H9 (cell line): ENCODE data around the gene ZNF584. TPM values are rescaled to one million over a fixed set of nuclear protein-coding genes. Genes with fewer than 3 reads are reported as not detected.

Experiments
- DNase-seq: peaks from one replicate; pipeline ENCODE4 v3.0.0-alpha.2; 2017
- H2AFZ ChIP-seq: one replicate; pipeline ENCODE4 v1.6.1; 2013; ENCODE audit warnings: mild to moderate bottlenecking, low read length, control low read depth, moderate library complexity
- H2AK5ac ChIP-seq: 2 replicates; pipeline ENCODE4 v1.6.1; 2013; ENCODE audit warnings: low read length, control low read depth, mixed read lengths; ENCODE audit not compliant: insufficient read length
- H2BK120ac ChIP-seq: one replicate; pipeline ENCODE4 v1.6.1; 2013; ENCODE audit warnings: low read depth, mild to moderate bottlenecking, low read length, control low read depth, inconsistent platforms; ENCODE audit not compliant: poor library complexity, severe bottlenecking
- H2BK12ac ChIP-seq: 2 replicates; pipeline ENCODE4 v1.6.1; 2013; ENCODE audit warnings: low read length, control low read depth, mixed read lengths, low read depth; ENCODE audit not compliant: insufficient read length
- H2BK15ac ChIP-seq: 2 replicates; pipeline ENCODE4 v1.6.1; 2013; ENCODE audit warnings: low read depth, low read length, control low read depth
- H2BK20ac ChIP-seq: one replicate; pipeline ENCODE4 v1.6.1; 2013; ENCODE audit warnings: low read depth, mild to moderate bottlenecking, low read length, control low read depth, inconsistent platforms; ENCODE audit not compliant: poor library complexity, severe bottlenecking
- H2BK5ac ChIP-seq: 2 replicates; pipeline ENCODE4 v1.6.1; 2013; ENCODE audit warnings: low read length, control low read depth, mixed read lengths; ENCODE audit not compliant: insufficient read length
- H3K14ac ChIP-seq: 2 replicates; pipeline ENCODE4 v1.6.1; 2013; ENCODE audit warnings: low read length, control low read depth; ENCODE audit not compliant: insufficient read depth
- H3K18ac ChIP-seq: 2 replicates; pipeline ENCODE4 v1.6.1; 2013; ENCODE audit warnings: low read depth, mild to moderate bottlenecking, mixed read lengths, low read length, control low read depth; ENCODE audit not compliant: insufficient read length
- H3K23ac ChIP-seq: 2 replicates; pipeline ENCODE4 v1.6.1; 2013; ENCODE audit warnings: low read length, control low read depth, mixed read lengths, low read depth; ENCODE audit not compliant: insufficient read length
- H3K23me2 ChIP-seq: 2 replicates; pipeline ENCODE4 v1.6.1; 2013; ENCODE audit warnings: low read depth, mild to moderate bottlenecking, mixed read lengths, low read length, control low read depth; ENCODE audit not compliant: insufficient read length, poor library complexity, severe bottlenecking
- H3K27ac ChIP-seq: 2 replicates; pipeline ENCODE4 v1.5.1; 2013; ENCODE audit warnings: low read length, control low read depth, mixed read lengths, low read depth; ENCODE audit not compliant: insufficient read length
- H3K27me3 ChIP-seq: 2 replicates; pipeline ENCODE4 v1.6.1; 2013; ENCODE audit warnings: low read length, control low read depth, inconsistent platforms; ENCODE audit not compliant: insufficient read depth
- H3K4ac ChIP-seq: 2 replicates; pipeline ENCODE4 v1.6.1; 2013; ENCODE audit warnings: low read depth, mild to moderate bottlenecking, control low read depth, inconsistent platforms, low read length, moderate library complexity
- H3K4me1 ChIP-seq: 2 replicates; pipeline ENCODE4 v1.6.1; 2013; ENCODE audit warnings: low read length, control low read depth, inconsistent platforms; ENCODE audit not compliant: insufficient read depth
- H3K4me2 ChIP-seq: 2 replicates; pipeline ENCODE4 v1.6.1; 2013; ENCODE audit warnings: low read length, control low read depth, mixed read lengths; ENCODE audit not compliant: insufficient read length, insufficient read depth
- H3K56ac ChIP-seq: 2 replicates; pipeline ENCODE4 v1.6.1; 2013; ENCODE audit warnings: low read depth, mild to moderate bottlenecking, mixed read lengths, low read length, control low read depth; ENCODE audit not compliant: insufficient read length
- H3K79me1 ChIP-seq: 2 replicates; pipeline ENCODE4 v1.6.1; 2013; ENCODE audit warnings: low read depth, mild to moderate bottlenecking, moderate library complexity, low read length, control low read depth, inconsistent platforms; ENCODE audit not compliant: insufficient read depth, poor library complexity, severe bottlenecking
- H3K79me2 ChIP-seq: 2 replicates; pipeline ENCODE4 v1.6.1; 2013; ENCODE audit warnings: low read length, control low read depth, inconsistent platforms; ENCODE audit not compliant: insufficient read depth
- H3K9ac ChIP-seq: 2 replicates; pipeline ENCODE4 v1.6.1; 2013; ENCODE audit warnings: low read length, control low read depth, mixed read lengths; ENCODE audit not compliant: insufficient read length; ENCODE audit errors: extremely low read depth
- H3K9me3 ChIP-seq: one replicate; pipeline ENCODE4 v1.6.1; 2013; ENCODE audit warnings: low read depth, low read length, inconsistent platforms; ENCODE audit not compliant: control insufficient read depth
- H3T11ph ChIP-seq: one replicate; pipeline ENCODE4 v1.6.1; 2013; ENCODE audit warnings: mild to moderate bottlenecking, low read length, control low read depth, inconsistent platforms
- H4K20me1 ChIP-seq: one replicate; pipeline ENCODE4 v1.6.1; 2013; ENCODE audit not compliant: control insufficient read depth, insufficient read length, insufficient read depth
- H4K5ac ChIP-seq: 2 replicates; pipeline ENCODE4 v1.6.1; 2013; ENCODE audit warnings: low read depth, mild to moderate bottlenecking, mixed read lengths, low read length, control low read depth; ENCODE audit not compliant: insufficient read length
- H4K8ac ChIP-seq: replicated peaks from 2 replicates; pipeline ENCODE4 v1.6.1; 2013; ENCODE audit warnings: low read length, control low read depth, mixed read lengths, low read depth; ENCODE audit not compliant: insufficient read length
- H4K91ac ChIP-seq: 2 replicates; pipeline ENCODE4 v1.6.1; 2013; ENCODE audit warnings: low read depth, mild to moderate bottlenecking, moderate library complexity, mixed read lengths, low read length, control low read depth; ENCODE audit not compliant: insufficient read length
- H3K27ac Mint-ChIP-seq, 3 experiments: 2 replicates in 2 of 3; 3 replicates in 1 of 3; pipeline ENCODE4 v1.8.0; 2020 to 2021; ENCODE audit warnings: mixed read lengths in 3 of 3, mild to moderate bottlenecking in 1 of 3, moderate library complexity in 1 of 3
- H3K27me3 Mint-ChIP-seq: 2 replicates; pipeline ENCODE4 v1.8.0; 2021; ENCODE audit warnings: low read depth, mild to moderate bottlenecking, moderate library complexity, mixed read lengths
- H3K36me3 Mint-ChIP-seq, 3 experiments: 2 replicates in 2 of 3; 3 replicates in 1 of 3; pipeline ENCODE4 v1.8.0; 2020 to 2021; ENCODE audit warnings: low read depth in 3 of 3, mixed read lengths in 3 of 3; ENCODE audit not compliant: insufficient read depth in 1 of 3
- H3K4me1 Mint-ChIP-seq, 2 experiments: 2 replicates each; pipeline ENCODE4 v1.8.0; 2020; ENCODE audit warnings: mixed read lengths in 2 of 2
- H3K4me3 Mint-ChIP-seq, 2 experiments: 2 replicates in 1 of 2; 3 replicates in 1 of 2; pipeline ENCODE4 v1.8.0; 2020 to 2021; ENCODE audit warnings: mild to moderate bottlenecking in 2 of 2, mixed read lengths in 2 of 2, moderate library complexity in 1 of 2
- H3K9me3 Mint-ChIP-seq, 2 experiments: 2 replicates in 1 of 2; 3 replicates in 1 of 2; pipeline ENCODE4 v1.8.0; 2020; ENCODE audit warnings: mild to moderate bottlenecking in 2 of 2, mixed read lengths in 2 of 2, moderate library complexity in 1 of 2
- CTCF ChIP-seq: fragments of 200-600 bp; sonication (generic); conservative IDR thresholded peaks from 3 replicates; pipeline ENCODE4 v1.8.0; 2021; ENCODE audit warnings: antibody characterized with exemption, mild to moderate bottlenecking
- WGBS: extraction: QIAGEN DNeasy Blood & Tissue Kit; methylation state at CpG from one replicate; pipeline ENCODE4 v1.1.7; 2013; ENCODE audit warnings: missing lambda C conversion rate, low lambda C conversion rate, mixed read lengths; ENCODE audit not compliant: insufficient read length; ENCODE audit errors: extremely low coverage; 5-methylcytosine and 5-hydroxymethylcytosine counted together
- total RNA-seq: library from RNA; stranded (reverse); gene quantifications from 2 replicates; pipeline ENCODE4 v1.2.1, GENCODE V29; 2021

The ZNF584 gene
- total RNA-seq, 1 experiment from 2014 or later = 7.4 TPM

DNA sequence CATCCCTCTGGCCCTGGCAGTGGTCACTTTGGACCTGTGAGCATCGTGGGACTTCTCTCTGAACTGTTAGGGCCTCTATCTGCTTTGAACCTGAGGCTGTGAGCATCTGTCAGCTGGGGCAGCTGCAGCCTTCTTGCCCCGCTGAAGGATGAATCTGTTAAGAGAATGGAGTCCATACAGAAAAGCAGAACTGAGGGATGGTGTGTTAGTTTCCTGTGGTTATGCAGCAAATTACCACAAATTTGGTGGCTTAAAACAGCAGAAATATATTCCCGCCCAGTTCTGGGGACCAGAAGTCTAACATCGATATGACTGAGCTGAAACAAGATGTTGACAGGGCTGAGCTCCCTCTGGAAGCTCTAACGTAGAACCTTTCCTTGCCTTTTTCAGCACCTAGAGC, 44.3 kb upstream of the ZNF584 start:
- H3T11ph ChIP-seq = no peak overlapping the region
- Mint-ChIP-seq H3K27ac (no peak overlapping the region), H3K4me1 (peaks cover 0 to 6% of the 10 kb centered on the region in 2 experiments; a peak in 2 of 4 replicates), H3K9me3 (no peaks in the 10 kb centered on the region), H3K36me3 (peaks cover 0 to 2% (median 0%) of the 10 kb centered on the region in 3 experiments; a peak in 1 of 7 replicates), H3K4me3 (peak overlapping the region in 1 of 2 experiments; percentile 24; a peak in 1 of 5 replicates), H3K27me3 (no peaks in the 10 kb centered on the region)
- no peaks in the 10 kb centered on the region for H4K20me1 ChIP-seq
- H3K23me2 ChIP-seq = peaks cover 5% of the 10 kb centered on the region
- no peak overlapping the region for H4K8ac ChIP-seq
- H3K27me3 ChIP-seq = no peaks in the 10 kb centered on the region
- H3K9me3 ChIP-seq = no peaks in the 10 kb centered on the region
- no peak overlapping the region for H3K18ac ChIP-seq
- H3K9ac ChIP-seq = no peak overlapping the region
- no peak overlapping the region for H4K91ac ChIP-seq
- no peak overlapping the region for H2BK5ac ChIP-seq
- no peaks in the 10 kb centered on the region for H3K79me2 ChIP-seq
- H3K4ac ChIP-seq = no peak overlapping the region
- no peak overlapping the region for H3K4me2 ChIP-seq
- H4K5ac ChIP-seq = no peak overlapping the region
- no peak overlapping the region for H3K23ac ChIP-seq
- no peak overlapping the region for H2BK120ac ChIP-seq
- no peak overlapping the region for H2BK15ac ChIP-seq
- H3K14ac ChIP-seq = no peak overlapping the region
- no peak overlapping the region for H2BK12ac ChIP-seq
- no peak for TF ChIP-seq CTCF
- H2BK20ac ChIP-seq = no peak overlapping the region
- no peak overlapping the region for H2AFZ ChIP-seq
- no peaks in the 10 kb centered on the region for H3K4me1 ChIP-seq
- H3K79me1 ChIP-seq = no peaks in the 10 kb centered on the region
- H3K56ac ChIP-seq = no peak overlapping the region
- WGBS = no CpG with 5 or more reads among the region's 5 CpGs
- H2AK5ac ChIP-seq = no peak overlapping the region
- no peak for DNase-seq
- no peak overlapping the region for H3K27ac ChIP-seq
